DMS53 treated with DMSO at 0.1 percent for 48 hours (cell line): ENCODE data around the gene TSPAN7.

ENCODE experiments used
- DNase-seq: peaks from one replicate; lab custom pipeline; 2025; ENCODE audit not compliant: unreplicated experiment; lab: John Stamatoyannopoulos, UW

TSPAN7 gene

GRCh38 chrX:38678821-38679220 is 117.5 kb downstream of the TSPAN7 start:
- no peak for DNase-seq

DNA sequence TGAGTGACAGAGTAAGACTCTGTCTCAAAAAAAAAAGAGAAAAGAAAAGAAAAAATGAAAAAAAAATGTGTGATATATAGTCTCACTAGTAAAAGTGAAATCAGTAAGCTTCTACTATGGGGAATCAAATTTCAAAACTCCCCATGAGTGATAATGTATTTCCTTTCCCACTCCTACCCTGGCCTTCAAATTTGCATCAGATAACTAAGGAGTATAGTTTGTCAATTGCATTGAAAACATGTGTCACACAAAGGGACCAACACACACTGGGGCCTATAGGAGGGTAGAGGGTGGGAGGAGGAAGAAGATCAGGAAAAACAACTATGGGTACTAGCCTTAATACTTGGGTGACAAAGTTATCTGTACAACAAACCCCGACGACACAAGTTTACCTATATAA is 118.4 kb downstream of the TSPAN7 start:
- no peak for DNase-seq

DNA sequence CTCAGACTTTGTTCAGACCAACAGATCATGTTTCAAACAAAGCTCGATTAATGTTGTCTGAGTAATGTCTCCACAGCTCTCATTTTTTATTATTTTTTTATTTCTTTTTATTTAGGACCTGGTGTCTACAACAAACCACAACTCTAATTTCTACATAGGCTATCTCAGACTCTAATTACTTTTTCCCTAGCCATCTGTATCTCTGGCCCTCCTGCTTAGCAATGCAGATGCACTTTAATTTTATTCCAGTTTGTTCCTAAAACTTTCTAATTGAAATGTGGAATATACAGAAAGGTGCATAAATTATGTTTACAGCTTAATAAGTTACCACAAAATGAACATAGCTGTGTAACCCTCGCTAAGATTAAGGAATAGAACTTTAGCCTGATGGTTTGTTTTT is 120.8 kb downstream of the TSPAN7 start:
- no peak for DNase-seq

DNA sequence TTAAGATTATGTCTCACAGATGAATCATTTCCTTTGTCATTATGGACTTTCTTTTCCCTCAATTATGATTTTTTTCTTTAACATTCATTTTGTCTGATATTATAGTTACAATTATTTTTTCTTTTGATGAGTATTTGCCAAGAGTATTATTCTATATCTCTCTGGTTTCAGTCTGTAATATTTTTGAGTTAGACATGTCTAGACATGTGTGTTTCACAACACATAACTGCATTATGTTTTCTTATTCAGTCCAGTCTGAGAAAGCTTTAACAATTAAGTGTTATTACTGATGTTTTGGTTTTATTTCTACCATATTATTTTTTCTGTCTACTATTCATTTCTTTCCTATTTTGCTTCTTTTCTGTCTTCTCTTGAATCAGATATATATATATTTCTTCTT is 131.6 kb downstream of the TSPAN7 start:
- no peak for DNase-seq

DNA sequence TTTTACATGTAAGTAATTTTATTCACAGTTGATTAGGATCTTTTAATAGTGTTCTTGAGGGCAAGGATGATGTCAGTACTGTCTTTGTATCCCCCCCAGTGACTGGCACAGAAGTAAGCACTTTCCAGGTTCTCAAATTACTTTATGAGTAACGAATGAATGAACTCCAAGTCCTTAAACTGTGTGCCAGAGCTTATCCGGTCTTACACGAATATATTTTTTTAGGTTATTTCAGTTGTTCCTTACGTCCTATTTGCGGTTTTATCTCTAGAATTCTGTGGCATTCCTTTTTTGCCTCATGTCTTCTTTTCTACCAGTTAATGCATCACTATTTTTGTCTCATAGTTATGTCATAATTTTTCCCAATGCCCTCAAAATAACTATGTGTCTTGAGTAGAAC is 133.1 kb downstream of the TSPAN7 start:
- no peak for DNase-seq

DNA sequence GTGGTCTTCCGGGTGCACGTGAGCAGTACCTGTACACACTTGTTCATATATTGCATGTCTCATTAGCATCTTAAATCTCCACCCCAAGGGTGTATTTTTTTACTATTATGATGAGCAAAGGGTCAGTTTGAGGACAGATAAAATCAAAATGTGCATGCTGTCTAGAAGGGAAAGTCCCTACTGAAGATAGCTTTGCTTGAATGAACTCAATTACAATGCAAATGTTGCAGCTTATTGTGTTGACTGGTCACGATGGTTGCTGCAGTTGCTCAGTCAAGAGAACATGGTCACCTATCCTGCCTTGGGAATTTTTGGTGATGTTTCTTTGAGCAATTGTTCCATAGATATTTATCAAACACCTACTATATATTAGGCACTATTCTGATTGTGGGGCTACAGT is 136.1 kb downstream of the TSPAN7 start:
- no peak for DNase-seq

GRCh38 chrX:38699121-38699520 is 137.8 kb downstream of the TSPAN7 start:
- DNase-seq: no peak

DNA sequence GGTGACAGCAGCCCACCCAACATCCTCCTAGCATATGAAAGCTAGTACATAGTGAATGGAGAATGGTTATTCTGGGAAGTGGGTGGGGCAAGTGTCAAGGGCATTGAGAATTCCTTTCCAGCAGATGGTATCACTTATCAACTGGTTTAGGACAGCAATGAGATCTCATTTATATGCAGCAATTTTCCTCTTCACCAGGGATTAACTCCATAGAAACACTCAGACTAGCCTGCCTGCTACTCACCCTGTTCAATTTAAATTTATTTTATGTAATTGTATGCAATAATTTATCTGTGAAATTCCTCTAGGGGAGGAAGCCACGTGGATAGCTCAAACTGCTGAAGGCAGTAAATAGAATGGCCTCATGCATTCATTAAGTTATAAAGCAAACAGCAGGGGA is 138.4 kb downstream of the TSPAN7 start:
- no peak for DNase-seq

- no peak for DNase-seq
Measured at GRCh38 chrX:38701073-38701472, 139.7 kb downstream of the TSPAN7 start.

GRCh38 chrX:38704146-38704882 is 143.0 kb downstream of the TSPAN7 start:
- no peak for DNase-seq

- peak; percentile 34 for DNase-seq
Measured at GRCh38 chrX:38717871-38718270, 156.5 kb downstream of the TSPAN7 start.

DNA sequence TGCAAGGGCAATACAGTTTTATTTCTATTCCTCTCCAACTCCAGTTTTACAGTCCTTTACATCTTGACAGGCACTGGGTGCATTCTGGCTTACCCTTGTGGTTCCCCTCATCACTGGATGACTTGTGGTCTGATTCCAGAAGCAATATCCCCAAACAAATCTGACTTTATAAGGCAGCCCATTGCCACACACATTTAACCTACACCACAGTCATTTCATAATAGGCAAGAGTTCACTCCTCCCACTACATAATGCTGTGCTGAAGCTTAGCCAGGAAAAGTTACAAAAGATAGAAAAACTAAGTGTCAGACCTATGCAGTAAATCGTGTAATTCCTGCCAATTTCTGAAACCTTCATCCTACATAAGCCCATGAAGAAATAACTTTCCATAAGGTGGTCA is 157.0 kb downstream of the TSPAN7 start:
- no peak for DNase-seq

DNA sequence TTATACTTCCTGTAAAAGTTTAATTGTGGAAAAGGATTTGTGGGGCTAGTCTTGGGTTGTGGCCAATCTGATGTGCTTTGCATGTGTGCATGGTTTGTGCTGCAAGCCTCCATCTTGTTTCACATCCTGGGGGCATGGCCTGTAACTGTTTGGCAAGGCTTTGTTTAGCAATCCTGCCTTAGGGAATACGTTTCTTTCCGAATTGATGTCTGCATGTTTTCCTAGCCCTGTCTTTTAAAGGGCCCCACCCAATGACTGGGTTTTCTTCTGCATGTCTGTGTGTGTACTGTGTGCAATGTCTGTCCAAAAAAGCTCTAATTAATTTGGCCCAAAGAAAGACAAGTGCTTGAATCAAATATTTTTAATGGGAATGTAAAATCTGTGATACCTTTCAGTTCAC is 165.3 kb downstream of the TSPAN7 start:
- no peak for DNase-seq

DNA sequence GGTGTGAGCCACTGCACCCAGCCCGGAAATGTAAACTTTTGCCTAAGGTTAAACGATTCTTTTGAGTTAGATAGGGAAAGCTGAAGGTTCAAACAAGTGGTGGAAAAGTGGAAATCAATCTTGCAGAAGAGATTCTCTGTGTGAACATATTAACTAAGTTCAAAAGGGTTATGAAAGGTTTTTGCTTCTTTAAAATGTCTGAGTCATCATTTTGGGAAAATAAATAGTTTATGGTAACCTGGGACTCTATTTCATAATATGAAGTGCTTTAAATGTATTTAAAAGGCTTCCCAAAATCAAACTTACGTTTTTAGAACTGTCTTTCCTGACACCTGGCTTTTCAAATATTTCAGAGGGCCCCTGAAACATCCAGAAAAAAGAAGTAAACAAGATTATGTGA is 166.3 kb downstream of the TSPAN7 start:
- no peak for DNase-seq

- DNase-seq: no peak
Measured at GRCh38 chrX:38732866-38733265, 171.5 kb downstream of the TSPAN7 start.
